H1 (cell line): ENCODE data around the gene CACNA1F. TPM values are rescaled to one million over a fixed set of nuclear protein-coding genes. Genes with fewer than 3 reads are reported as not detected.
A peak's percentile ranks its signal among the peaks of the same experiment; 100 is the strongest.

Source experiments
- CTCF ChIA-PET: fragments of 300-600 bp; sonication (Branson Sonifier 250); formaldehyde crosslinking; loops from one replicate; lab custom pipeline; 2021; ENCODE audit not compliant: partially characterized antibody; lab: Charles Lee
- POLR2A ChIA-PET: fragments of 300-600 bp; sonication (Branson Sonifier 250); formaldehyde crosslinking; loops from one replicate; lab custom pipeline; 2021; ENCODE audit warnings: inconsistent platforms; ENCODE audit not compliant: partially characterized antibody; lab: Charles Lee
- DNase-seq, 2 experiments: peaks; one replicate each; pipeline versions ENCODE4 v3.0.0 to v3.0.0-alpha.2; 2010 to 2022; ENCODE audit warnings: low spot score in 2 of 2, low read depth in 1 of 2, mixed read lengths in 1 of 2
- FAIRE-seq: peaks from 2 replicates; lab custom pipeline; 2011; peaks lifted over from hg19 to GRCh38; lab: Jason Lieb, UNC
- H2AFZ ChIP-seq: 2 replicates; pipeline ENCODE4 v1.8.1; 2012; ENCODE audit warnings: low read length, inconsistent platforms
- H2AK5ac ChIP-seq: 2 replicates; pipeline ENCODE4 v1.6.1; 2013; ENCODE audit warnings: low read depth, low read length
- H2BK120ac ChIP-seq: replicated peaks from 2 replicates; pipeline ENCODE3; 2013; ENCODE audit warnings: low read depth, low read length, inconsistent platforms
- H2BK12ac ChIP-seq: 2 replicates; pipeline ENCODE4 v1.6.1; 2013; ENCODE audit warnings: low read depth, low read length
- H2BK15ac ChIP-seq: 2 replicates; pipeline ENCODE4 v1.6.1; 2013; ENCODE audit warnings: low read length
- H2BK20ac ChIP-seq: 2 replicates; pipeline ENCODE4 v1.6.1; 2013; ENCODE audit warnings: low read length
- H2BK5ac ChIP-seq: 2 replicates; pipeline ENCODE4 v1.6.1; 2013; ENCODE audit warnings: low read depth, low read length
- H3K14ac ChIP-seq: 2 replicates; pipeline ENCODE4 v1.6.1; 2013; ENCODE audit warnings: inconsistent platforms; ENCODE audit not compliant: insufficient read length
- H3K18ac ChIP-seq: 2 replicates; pipeline ENCODE4 v1.6.1; 2013; ENCODE audit warnings: low read length; ENCODE audit errors: extremely low read depth
- H3K23ac ChIP-seq: 2 replicates; pipeline ENCODE4 v1.6.1; 2013; ENCODE audit warnings: inconsistent platforms; ENCODE audit not compliant: insufficient read length
- H3K23me2 ChIP-seq: 2 replicates; pipeline ENCODE4 v1.6.1; 2013; ENCODE audit warnings: low read depth, low read length
- H3K27ac ChIP-seq: 2 replicates; pipeline ENCODE4 v1.6.1; 2011; ENCODE audit warnings: low read depth, low read length, inconsistent platforms
- H3K27me3 ChIP-seq, 4 experiments: replicated peaks in 1 of 4; 1 replicate in 1 of 4; 2 replicates in 3 of 4; pipeline versions ENCODE4 v1.6.1 to v1.8.1; 2011 to 2013; ENCODE audit warnings: low read length in 3 of 4, mild to moderate bottlenecking in 3 of 4, inconsistent platforms in 2 of 4, mixed read lengths in 2 of 4, moderate library complexity in 1 of 4; ENCODE audit not compliant: control insufficient read depth in 3 of 4, insufficient read depth in 3 of 4; ENCODE audit errors: extremely low read depth in 1 of 4
- H3K36me3 ChIP-seq, 4 experiments: 2 replicates each; pipeline versions ENCODE4 v1.6.1 to v1.8.1; 2011 to 2013; ENCODE audit warnings: mild to moderate bottlenecking in 4 of 4, low read length in 3 of 4, moderate library complexity in 2 of 4, control low read depth in 1 of 4, inconsistent platforms in 1 of 4; ENCODE audit not compliant: insufficient read depth in 4 of 4, control insufficient read depth in 2 of 4
- H3K4ac ChIP-seq: replicated peaks from 2 replicates; pipeline ENCODE3; 2013; ENCODE audit warnings: low read length, low read depth, mixed read lengths, inconsistent platforms; ENCODE audit not compliant: insufficient read length
- H3K4me1 ChIP-seq, 4 experiments: replicated peaks in 1 of 4; 1 replicate in 1 of 4; 2 replicates in 3 of 4; pipeline versions ENCODE4 v1.6.1 to v1.8.1; 2011 to 2013; ENCODE audit warnings: low read length in 3 of 4, inconsistent platforms in 2 of 4, mixed read lengths in 1 of 4; ENCODE audit not compliant: insufficient read depth in 4 of 4, control insufficient read depth in 3 of 4
- H3K4me2 ChIP-seq, 2 experiments: 2 replicates each; pipeline versions ENCODE4 v1.6.1 to v1.8.1; 2011 to 2013; ENCODE audit warnings: low read depth in 2 of 2, low read length in 2 of 2, control low read depth in 1 of 2, inconsistent platforms in 1 of 2, mild to moderate bottlenecking in 1 of 2; ENCODE audit not compliant: insufficient read depth in 1 of 2
- H3K4me3 ChIP-seq, 4 experiments: fragments of 200-600, 300-600 bp in 1 of 4; sonication (generic), shearing (Covaris generic), sonication (Bioruptor Twin) in 1 of 4; 2 replicates each; pipeline versions ENCODE4 v1.5.1 to v1.8.1; 2011 to 2016; ENCODE audit warnings: low read length in 4 of 4, low read depth in 3 of 4, control low read depth in 2 of 4, inconsistent platforms in 2 of 4, mild to moderate bottlenecking in 2 of 4, mixed read lengths in 1 of 4, moderate library complexity in 1 of 4; ENCODE audit not compliant: insufficient read depth in 2 of 4; ENCODE audit errors: extremely low read depth in 1 of 4
- H3K56ac ChIP-seq: replicated peaks from 2 replicates; pipeline ENCODE3; 2013; ENCODE audit warnings: low read depth, mild to moderate bottlenecking, mixed read lengths, low read length, inconsistent platforms; ENCODE audit not compliant: insufficient read length
- H3K79me1 ChIP-seq: 2 replicates; pipeline ENCODE4 v1.6.1; 2013; ENCODE audit warnings: low read depth, low read length, control low read depth
- H3K79me2 ChIP-seq, 2 experiments: 2 replicates each; pipeline versions ENCODE4 v1.6.1 to v1.8.1; 2012 to 2013; ENCODE audit warnings: low read length in 2 of 2, mild to moderate bottlenecking in 2 of 2, inconsistent platforms in 1 of 2; ENCODE audit not compliant: insufficient read depth in 2 of 2, control insufficient read depth in 1 of 2
- H3K9ac ChIP-seq, 4 experiments: replicated peaks in 1 of 4; 1 replicate in 1 of 4; 2 replicates in 3 of 4; pipeline versions ENCODE4 v1.6.1 to v1.8.1; 2011 to 2013; ENCODE audit warnings: low read depth in 3 of 4, low read length in 3 of 4, control low read depth in 2 of 4, mild to moderate bottlenecking in 2 of 4, moderate library complexity in 2 of 4, inconsistent platforms in 1 of 4; ENCODE audit errors: extremely low read depth in 1 of 4
- H3K9me3 ChIP-seq, 2 experiments: 2 replicates each; pipeline versions ENCODE4 v1.6.1 to v1.8.1; 2012 to 2013; ENCODE audit warnings: mild to moderate bottlenecking in 2 of 2, moderate library complexity in 2 of 2, control low read depth in 1 of 2, inconsistent platforms in 1 of 2, low read depth in 1 of 2, low read length in 1 of 2, mixed read lengths in 1 of 2; ENCODE audit not compliant: insufficient read depth in 2 of 2
- H4K20me1 ChIP-seq, 2 experiments: replicated peaks in 1 of 2; 2 replicates each; pipeline versions ENCODE3 to v1.8.1; 2011 to 2013; ENCODE audit warnings: inconsistent platforms in 2 of 2, low read length in 2 of 2, mild to moderate bottlenecking in 1 of 2; ENCODE audit not compliant: insufficient read depth in 2 of 2, control insufficient read depth in 1 of 2
- H4K5ac ChIP-seq: 2 replicates; pipeline ENCODE4 v1.6.1; 2013; ENCODE audit warnings: low read length, low read depth, mixed read lengths, inconsistent platforms; ENCODE audit not compliant: insufficient read length
- H4K8ac ChIP-seq: 2 replicates; pipeline ENCODE4 v1.8.0; 2013; ENCODE audit warnings: mild to moderate bottlenecking, moderate library complexity, low read length, inconsistent platforms; ENCODE audit not compliant: insufficient read depth; ENCODE audit errors: extremely low read depth
- H4K91ac ChIP-seq: replicated peaks from 2 replicates; pipeline ENCODE3; 2013; ENCODE audit warnings: low read length, mixed read lengths, inconsistent platforms; ENCODE audit not compliant: insufficient read length
- ASH2L ChIP-seq: fragments of 200-600, 300-600 bp; sonication (generic); IDR thresholded peaks from one replicate; pipeline ENCODE4 v1.7.1; 2017; ENCODE audit warnings: low read length
- KDM4A ChIP-seq: IDR thresholded peaks from one replicate; pipeline ENCODE4 v1.7.1; 2012; ENCODE audit warnings: low read depth, mild to moderate bottlenecking, moderate library complexity, low read length, inconsistent platforms; ENCODE audit not compliant: severe bottlenecking
- NRF1 ChIP-seq: IDR thresholded peaks from 2 replicates; pipeline ENCODE4 v1.6.1; 2011; ENCODE audit warnings: mild to moderate bottlenecking, low read depth, low read length, improper control_type of control experiment
- SRF ChIP-seq: IDR thresholded peaks from 2 replicates; pipeline ENCODE4 v1.6.1; 2011; ENCODE audit warnings: mild to moderate bottlenecking, low read depth, low read length, moderate library complexity
- WGBS, 2 experiments: shearing (Covaris generic) in 1 of 2; methylation state at CpG; one replicate each; pipeline versions ENCODE4 v1.1.6 to v1.1.7; 2013 to 2015; ENCODE audit warnings: low lambda C conversion rate in 2 of 2, mixed read lengths in 2 of 2, inconsistent platforms in 1 of 2, low coverage in 1 of 2, missing lambda C conversion rate in 1 of 2; ENCODE audit not compliant: insufficient replicate concordance in 2 of 2, insufficient coverage in 1 of 2, insufficient read length in 1 of 2; ENCODE audit errors: extremely low coverage in 1 of 2, missing lambda C conversion rate in 1 of 2; 5-methylcytosine and 5-hydroxymethylcytosine counted together
- polyA plus RNA-seq, 7 experiments: library from polyadenylated mRNA; depleted of rRNA in 3 of 7; stranded (reverse) in 5 of 7; unstranded in 2 of 7; fragments of >200 nt in 5 of 7; fragments of 200-250 nt in 2 of 7; gene quantifications; 1 replicate in 5 of 7; 2 replicates in 1 of 7; 4 replicates in 1 of 7; pipeline versions ENCODE4 v1.2.1 to v1.2.3, GENCODE V29; 2011 to 2013; ENCODE audit warnings: missing spikeins in 2 of 7, mixed read lengths in 2 of 7
- total RNA-seq: library from RNA; stranded (reverse); fragmentation: NEBNext Ultra II Directional; extraction: Animal tissue kit (Norgen Biotek cat#: 25700); gene quantifications from 2 replicates; pipeline ENCODE4 v1.2.1, GENCODE V29; 2021

Gene CACNA1F
- total and polyA plus RNA-seq, 2 of the 8 experiments (the other 6 are each of a cell fraction or from before 2014, with no cell fraction given) = 0.59 to 0.84 TPM

DNA sequence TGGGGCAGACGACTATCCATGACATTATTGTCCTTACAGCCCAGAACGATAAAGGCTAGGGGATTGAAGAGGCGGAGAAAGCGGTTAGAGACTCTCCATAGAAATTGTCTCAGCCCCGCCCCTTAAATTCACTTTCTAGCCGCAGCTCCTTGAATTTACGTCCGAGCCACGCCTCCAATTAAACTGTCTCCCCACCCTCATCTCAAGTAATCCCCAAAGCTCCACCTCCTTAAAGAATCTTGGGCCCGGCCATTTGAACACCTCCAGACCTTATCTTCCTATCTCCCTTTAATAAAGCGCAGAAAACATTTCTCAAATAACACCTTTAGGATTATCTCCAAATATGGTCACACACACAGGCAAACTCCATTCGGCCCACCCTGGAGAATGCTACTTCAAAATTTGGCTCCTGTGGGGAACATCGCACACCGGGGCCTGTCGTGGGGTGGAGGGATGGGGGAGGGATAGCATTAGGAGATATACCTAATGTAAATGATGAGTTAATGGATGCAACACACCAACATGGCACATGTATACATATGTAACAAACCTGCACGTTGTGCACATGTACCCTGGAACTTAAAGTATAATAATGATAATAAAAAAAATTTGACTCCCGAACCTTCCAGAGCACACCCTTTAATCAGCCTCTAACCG is 77.8 kb downstream of the CACNA1F start:
- Histone ChIP-seq H3K9me3 (no peaks in the 10 kb centered on the region), H3K4me1 (peaks cover 0 to 4% (median under 1%) of the 10 kb centered on the region in 4 experiments; a peak in 3 of 7 replicates), H2BK5ac (no peak overlapping the region), H3K36me3 (no peaks in the 10 kb centered on the region), H2AFZ (no peak overlapping the region; the same call in 1 of the 2 replicates), H3K27ac (no peak overlapping the region), H3K79me1 (no peaks in the 10 kb centered on the region), H4K8ac (no peak overlapping the region), H2BK120ac (no peak overlapping the region), H4K20me1 (no peaks in the 10 kb centered on the region), H3K79me2 (no peaks in the 10 kb centered on the region), H3K4ac (no peak overlapping the region), H4K5ac (no peak overlapping the region), H3K27me3 (peaks cover 1 to 6% (median 3%) of the 10 kb centered on the region in 4 experiments; a peak in 4 of 7 replicates), H3K56ac (no peak overlapping the region), H2AK5ac (no peak overlapping the region), H3K4me2 (peak overlapping the region; percentile 74 to 87), H3K18ac (no peak overlapping the region), H3K4me3 (peak overlapping the region; percentile 45 to 77 (median 48); a peak in 7 of 8 replicates), H2BK20ac (no peak overlapping the region), H2BK15ac (no peak overlapping the region), H3K9ac (no peak overlapping the region), H3K23me2 (peaks cover 2% of the 10 kb centered on the region; the same call in 1 of the 2 replicates), H2BK12ac (no peak overlapping the region), H3K23ac (no peak overlapping the region), H3K14ac (no peak overlapping the region), H4K91ac (no peak overlapping the region)
- POLR2A ChIA-PET = interaction anchor here (1.1 to 2.0 kb wide), 2 partner anchors 11 kb away, joined by 5 to 6 read pairs; no protein-coding TSS in a partner anchor
- CTCF ChIA-PET = interaction anchor here (0.6 to 3.6 kb wide), 9 partner anchors 12 to 540 kb away, joined by 3 to 22 read pairs (median 3); no protein-coding TSS in a partner anchor
- FAIRE-seq = peak; percentile 62
- WGBS, 2 experiments = 2% methylated on average over 11 of the region's 18 CpGs; no CpG with 5 or more reads in 1 of the 2 experiments
- TF ChIP-seq NRF1 = no peak
- TF ChIP-seq ASH2L = no peak
- peak; percentile 10 for TF ChIP-seq KDM4A
- TF ChIP-seq SRF = peak; percentile 12; the same call in 1 of the 2 replicates
- DNase-seq = peak in 1 of 2 experiments; percentile 51
